Activated naive CD4-positive, alpha-beta T cell treated with anti-CD3 and anti-CD28 coated beads for 36 hours (primary cell): ENCODE data around the gene MYH9. TPM values are rescaled to one million over a fixed set of nuclear protein-coding genes. Genes with fewer than 3 reads are reported as not detected.
"Not testable (repeated sequence)": the region's sequence is repeated elsewhere in the genome, so short reads cannot be mapped to it uniquely, and the experiment has no call there.

ENCODE experiments used
- CTCF ChIA-PET: fragments of 350-600 bp; sonication (Branson Sonifier 250); formaldehyde crosslinking; loops from one replicate; lab custom pipeline; 2021; ENCODE audit warnings: antibody characterized with exemption; lab: Charles Lee
- DNase-seq: peaks from one replicate; pipeline ENCODE4 v3.0.0-alpha.2; 2020
- H3K27ac Mint-ChIP-seq: one replicate; pipeline ENCODE4 v1.8.0; 2021; ENCODE audit warnings: mild to moderate bottlenecking, mixed read lengths
- H3K27me3 Mint-ChIP-seq: one replicate; pipeline ENCODE4 v1.8.0; 2021; ENCODE audit warnings: low read depth, mixed read lengths
- H3K36me3 Mint-ChIP-seq: one replicate; pipeline ENCODE4 v1.8.0; 2021; ENCODE audit warnings: low read depth, mixed read lengths
- H3K4me1 Mint-ChIP-seq: one replicate; pipeline ENCODE4 v1.8.0; 2021; ENCODE audit warnings: low read depth, mixed read lengths
- H3K4me3 Mint-ChIP-seq: one replicate; pipeline ENCODE4 v1.8.0; 2021; ENCODE audit warnings: mild to moderate bottlenecking, moderate library complexity, mixed read lengths
- H3K9me3 Mint-ChIP-seq: one replicate; pipeline ENCODE4 v1.8.0; 2021; ENCODE audit warnings: mixed read lengths
- intact Hi-C: fragments of 100-400 bp; cut with micrococcal nuclease; formaldehyde crosslinking; loops from one replicate; pipeline ENCODE4 v1.15.1; 2023
- total RNA-seq, 2 experiments: library from RNA; stranded (reverse); gene quantifications; one replicate each; pipeline ENCODE4 v1.2.3, GENCODE V29; 2021

Gene MYH9
- total RNA-seq, 2 experiments from 2014 or later: 574 to 625 TPM

- no peak overlapping the region for H3K4me3 Mint-ChIP-seq
- intact Hi-C loops: no loop called here
- H3K27me3 Mint-ChIP-seq: no peaks in the 10 kb centered on the region
- CTCF ChIA-PET: interaction anchor here (0.9 to 2.5 kb wide), 3 partner anchors 9 to 176 kb away, joined by 5 to 15 read pairs (median 7); no protein-coding TSS in a partner anchor
- peaks cover 16% of the 10 kb centered on the region for H3K4me1 Mint-ChIP-seq
- H3K9me3 Mint-ChIP-seq: peaks cover 6% of the 10 kb centered on the region
- no peak overlapping the region for H3K27ac Mint-ChIP-seq
- DNase-seq: no peak
- peaks cover 74% of the 10 kb centered on the region for H3K36me3 Mint-ChIP-seq
Measured at GRCh38 chr22:36294801-36295200, 93.0 kb downstream of the MYH9 start.

GRCh38 chr22:36294293-36294620 is 93.5 kb downstream of the MYH9 start:
- Mint-ChIP-seq H3K27ac (no peak overlapping the region), H3K36me3 (peaks cover 74% of the 10 kb centered on the region), H3K4me1 (peaks cover 19% of the 10 kb centered on the region), H3K9me3 (peaks cover 6% of the 10 kb centered on the region), H3K27me3 (no peaks in the 10 kb centered on the region), H3K4me3 (no peak overlapping the region)
- CTCF ChIA-PET: interaction anchor here (0.9 to 2.8 kb wide), 4 partner anchors 8 to 192 kb away, joined by 3 to 16 read pairs (median 7); no protein-coding TSS in a partner anchor
- DNase-seq: no peak
- intact Hi-C loops: no loop called here

GRCh38 chr22:36293606-36294292 is 94.0 kb downstream of the MYH9 start:
- Mint-ChIP-seq H3K4me3 (no peak overlapping the region), H3K9me3 (peaks cover 6% of the 10 kb centered on the region), H3K4me1 (peaks cover 20% of the 10 kb centered on the region), H3K27ac (no peak overlapping the region), H3K36me3 (peaks cover 77% of the 10 kb centered on the region), H3K27me3 (no peaks in the 10 kb centered on the region)
- no peak for DNase-seq
- CTCF ChIA-PET: interaction anchor here (0.6 to 2.8 kb wide), 6 partner anchors 8 to 613 kb away, joined by 3 to 16 read pairs (median 4); no protein-coding TSS in a partner anchor
- intact Hi-C loops: no loop called here

GRCh38 chr22:36292823-36293530 is 94.8 kb downstream of the MYH9 start:
- Mint-ChIP-seq H3K4me3 (no peak overlapping the region), H3K9me3 (peaks cover 6% of the 10 kb centered on the region), H3K27ac (peak overlapping the region; percentile 30), H3K4me1 (peaks cover 20% of the 10 kb centered on the region), H3K27me3 (no peaks in the 10 kb centered on the region), H3K36me3 (peaks cover 79% of the 10 kb centered on the region)
- CTCF ChIA-PET: interaction anchor here (0.6 to 2.8 kb wide), 6 partner anchors 9 to 614 kb away, joined by 3 to 16 read pairs (median 4); no protein-coding TSS in a partner anchor
- DNase-seq: no peak
- intact Hi-C loops: no loop called here

GRCh38 chr22:36291831-36292740 is 95.7 kb downstream of the MYH9 start:
- Mint-ChIP-seq H3K27me3 (no peaks in the 10 kb centered on the region), H3K4me1 (peaks cover 20% of the 10 kb centered on the region), H3K36me3 (peaks cover 76% of the 10 kb centered on the region), H3K27ac (no peak overlapping the region), H3K4me3 (no peak overlapping the region), H3K9me3 (peaks cover 6% of the 10 kb centered on the region)
- no peak for DNase-seq
- intact Hi-C loops: no loop called here
- CTCF ChIA-PET: interaction anchor here (1.2 to 2.8 kb wide), 4 partner anchors 10 to 196 kb away, joined by 4 to 16 read pairs (median 8); no protein-coding TSS in a partner anchor

GRCh38 chr22:36290391-36291075 is 97.2 kb downstream of the MYH9 start:
- intact Hi-C loops, H3K4me3 Mint-ChIP-seq, H3K27ac Mint-ChIP-seq, H3K27me3 Mint-ChIP-seq, DNase-seq, H3K9me3 Mint-ChIP-seq: not testable (repeated sequence)
- Mint-ChIP-seq H3K4me1 (peaks cover 20% of the 10 kb centered on the region), H3K36me3 (peaks cover 78% of the 10 kb centered on the region)
- CTCF ChIA-PET: interaction anchor here (3.3 kb wide), 1 partner anchor 11 kb away, joined by 17 read pairs; no protein-coding TSS in a partner anchor

GRCh38 chr22:36289948-36290371 is 97.8 kb downstream of the MYH9 start:
- H3K4me3 Mint-ChIP-seq, DNase-seq, H3K9me3 Mint-ChIP-seq, H3K27me3 Mint-ChIP-seq, intact Hi-C loops: not testable (repeated sequence)
- Mint-ChIP-seq H3K27ac (peak overlapping the region; percentile 54), H3K4me1 (peaks cover 20% of the 10 kb centered on the region), H3K36me3 (peaks cover 75% of the 10 kb centered on the region)
- CTCF ChIA-PET: interaction anchor here (1.3 to 3.3 kb wide), 3 partner anchors 8 to 180 kb away, joined by 5 to 17 read pairs (median 6); no protein-coding TSS in a partner anchor

GRCh38 chr22:36289406-36289870 is 98.3 kb downstream of the MYH9 start:
- CTCF ChIA-PET: interaction anchor here (0.6 to 3.3 kb wide), 6 partner anchors 9 to 402 kb away, joined by 3 to 17 read pairs (median 4); no protein-coding TSS in a partner anchor
- peak overlapping the region; percentile 54 for H3K27ac Mint-ChIP-seq
- no peaks in the 10 kb centered on the region for H3K27me3 Mint-ChIP-seq
- H3K4me3 Mint-ChIP-seq: no peak overlapping the region
- DNase-seq: no peak
- intact Hi-C loops: no loop called here
- peaks cover 6% of the 10 kb centered on the region for H3K9me3 Mint-ChIP-seq
- peaks cover 72% of the 10 kb centered on the region for H3K36me3 Mint-ChIP-seq
- H3K4me1 Mint-ChIP-seq: peaks cover 20% of the 10 kb centered on the region

- CTCF ChIA-PET: interaction anchor here (0.6 to 3.6 kb wide), 7 partner anchors 9 to 403 kb away, joined by 3 to 26 read pairs (median 5); no protein-coding TSS in a partner anchor
- DNase-seq: no peak
Measured at GRCh38 chr22:36288571-36289405, 99.0 kb downstream of the MYH9 start.

GRCh38 chr22:36287881-36288515 is 99.8 kb downstream of the MYH9 start:
- H3K9me3 Mint-ChIP-seq: peaks cover 6% of the 10 kb centered on the region
- peak overlapping the region; percentile 41 for H3K27ac Mint-ChIP-seq
- H3K4me1 Mint-ChIP-seq: peaks cover 17% of the 10 kb centered on the region
- CTCF ChIA-PET: interaction anchor here (0.7 to 3.6 kb wide), 6 partner anchors 10 to 182 kb away, joined by 3 to 26 read pairs (median 4); no protein-coding TSS in a partner anchor
- no peak overlapping the region for H3K4me3 Mint-ChIP-seq
- DNase-seq: no peak
- intact Hi-C loops: no loop called here
- no peaks in the 10 kb centered on the region for H3K27me3 Mint-ChIP-seq
- peaks cover 71% of the 10 kb centered on the region for H3K36me3 Mint-ChIP-seq

More at GRCh38 chr22:36288571-36289405, 99.0 kb downstream of the MYH9 start:
- intact Hi-C loops: no loop called here
- no peak overlapping the region for H3K4me3 Mint-ChIP-seq
- peak overlapping the region; percentile 41 for H3K27ac Mint-ChIP-seq
- H3K4me1 Mint-ChIP-seq: peaks cover 17% of the 10 kb centered on the region
- no peaks in the 10 kb centered on the region for H3K27me3 Mint-ChIP-seq
- H3K36me3 Mint-ChIP-seq: peaks cover 70% of the 10 kb centered on the region
- H3K9me3 Mint-ChIP-seq: peaks cover 6% of the 10 kb centered on the region
